GM20000 (cell line): ENCODE data around the gene DNAJC18.

Source experiments
- DNase-seq: peaks from one replicate; pipeline ENCODE4 v3.0.0; 2012; ENCODE audit warnings: low spot score
- CTCF ChIP-seq: IDR thresholded peaks from 2 replicates; pipeline ENCODE4 v1.5.1; 2012; ENCODE audit warnings: mild to moderate bottlenecking, control low read depth; ENCODE audit errors: extremely low read depth, missing control alignments

DNAJC18 gene

GRCh38 chr5:139417214-139417613 is 22.1 kb downstream of the DNAJC18 start:
- DNase-seq, result no peak
- no peak for TF ChIP-seq CTCF

- no peak for DNase-seq
- TF ChIP-seq CTCF, result no peak
Measured at GRCh38 chr5:139416651-139417050, 22.7 kb downstream of the DNAJC18 start.

GRCh38 chr5:139415869-139416268 is 23.5 kb downstream of the DNAJC18 start:
- DNase-seq, result no peak
- no peak for TF ChIP-seq CTCF

GRCh38 chr5:139415221-139415861 is 24.0 kb downstream of the DNAJC18 start:
- no peak for DNase-seq
- TF ChIP-seq CTCF, result no peak

GRCh38 chr5:139414581-139415130 is 24.7 kb downstream of the DNAJC18 start:
- no peak for TF ChIP-seq CTCF
- no peak for DNase-seq

GRCh38 chr5:139413963-139414362 is 25.4 kb downstream of the DNAJC18 start:
- peak; percentile 54 for DNase-seq
- no peak for TF ChIP-seq CTCF

GRCh38 chr5:139413153-139413552 is 26.2 kb downstream of the DNAJC18 start:
- no peak for TF ChIP-seq CTCF
- no peak for DNase-seq
